Neural cell (in vitro differentiated cells): Measurements from ENCODE around the gene ANKRD60. TPM values are rescaled to one million over a fixed set of nuclear protein-coding genes. Genes with fewer than 3 reads are reported as not detected.

ENCODE experiments used
- H2AFZ ChIP-seq: fragments of 200-600, 300-800 bp; sonication (generic), shearing (Covaris generic); 2 replicates; pipeline ENCODE4 v1.6.0; 2014; ENCODE audit warnings: low read depth, mild to moderate bottlenecking, antibody characterized with exemption, low read length, moderate library complexity
- H3F3A ChIP-seq: fragments of 200-600 bp; shearing (Covaris generic); 2 replicates; pipeline ENCODE4 v1.6.1; 2016; ENCODE audit warnings: mild to moderate bottlenecking, moderate library complexity, mixed read lengths, antibody characterized with exemption, low read length; ENCODE audit not compliant: insufficient read depth, poor library complexity, severe bottlenecking
- H3K27ac ChIP-seq: fragments of 200-600, 300-800 bp; sonication (generic), shearing (Covaris generic); 2 replicates; pipeline ENCODE4 v1.5.1; 2014; ENCODE audit warnings: mild to moderate bottlenecking, low read length, moderate library complexity
- H3K27me3 ChIP-seq: fragments of 300-800, 200-600 bp; sonication (generic), shearing (Covaris generic); 2 replicates; pipeline ENCODE4 v1.6.0; 2014; ENCODE audit warnings: mild to moderate bottlenecking, low read depth, low read length, moderate library complexity; ENCODE audit not compliant: insufficient read depth
- H3K36me3 ChIP-seq: fragments of 300-800, 200-600 bp; sonication (generic), shearing (Covaris generic); 2 replicates; pipeline ENCODE4 v1.5.1; 2014; ENCODE audit warnings: mild to moderate bottlenecking, antibody characterized with exemption, low read length, moderate library complexity; ENCODE audit not compliant: insufficient read depth
- H3K4me2 ChIP-seq: fragments of 300-800, 200-600 bp; sonication (generic), shearing (Covaris generic); 2 replicates; pipeline ENCODE4 v1.6.0; 2014; ENCODE audit warnings: mild to moderate bottlenecking, low read length
- H3K4me3 ChIP-seq: fragments of 300-800, 200-600 bp; sonication (generic), shearing (Covaris generic); 2 replicates; pipeline ENCODE4 v1.5.1; 2014; ENCODE audit warnings: mild to moderate bottlenecking, low read length, moderate library complexity
- H3K79me2 ChIP-seq: fragments of 200-600 bp; shearing (Covaris generic); replicated peaks from 2 replicates; pipeline ENCODE4 v1.6.0; 2014; ENCODE audit warnings: mild to moderate bottlenecking, low read length, moderate library complexity; ENCODE audit not compliant: insufficient read depth
- H3K9ac ChIP-seq: fragments of 300-800, 200-600 bp; sonication (generic), shearing (Covaris generic); 2 replicates; pipeline ENCODE4 v1.6.1; 2016; ENCODE audit warnings: mild to moderate bottlenecking, low read length, mixed read lengths
- H3K9me2 ChIP-seq: fragments of 200-600 bp; shearing (Covaris generic); 2 replicates; pipeline ENCODE4 v1.6.1; 2016; ENCODE audit warnings: mild to moderate bottlenecking, low read length, mixed read lengths; ENCODE audit not compliant: insufficient read depth
- H3K9me3 ChIP-seq: fragments of 200-600, 300-800 bp; sonication (generic), shearing (Covaris generic); 2 replicates; pipeline ENCODE4 v1.6.1; 2016; ENCODE audit warnings: mild to moderate bottlenecking, mixed run types, low read length, moderate library complexity, mixed read lengths
- H4K20me1 ChIP-seq: fragments of 200-600 bp; shearing (Covaris generic); 2 replicates; pipeline ENCODE4 v1.6.1; 2016; ENCODE audit warnings: mild to moderate bottlenecking, mixed run types; ENCODE audit not compliant: insufficient read depth
- EP300 ChIP-seq: fragments of 450-650 bp; conservative IDR thresholded peaks from 2 replicates; pipeline ENCODE4 v1.6.1; 2014; ENCODE audit warnings: antibody characterized with exemption, mild to moderate bottlenecking, moderate library complexity; ENCODE audit not compliant: poor library complexity, severe bottlenecking
- EZH2 ChIP-seq: fragments of 200-600, 300-800 bp; shearing (Covaris generic), sonication (generic); IDR thresholded peaks from 2 replicates; pipeline ENCODE4 v1.6.1; 2014; ENCODE audit warnings: antibody characterized with exemption, low read length, borderline replicate concordance, mild to moderate bottlenecking; ENCODE audit not compliant: insufficient read depth, poor library complexity, severe bottlenecking
- MXI1 ChIP-seq: fragments of 450-650 bp; conservative IDR thresholded peaks from 2 replicates; pipeline ENCODE4 v1.6.1; 2014; ENCODE audit warnings: antibody characterized with exemption, mild to moderate bottlenecking; ENCODE audit not compliant: poor library complexity, severe bottlenecking
- POLR2AphosphoS5 ChIP-seq: IDR thresholded peaks from 2 replicates; pipeline ENCODE4 v1.6.1; 2012
- RAD21 ChIP-seq: fragments of 450-650 bp; conservative IDR thresholded peaks from 2 replicates; pipeline ENCODE4 v1.6.1; 2014; ENCODE audit warnings: antibody characterized with exemption, mild to moderate bottlenecking, moderate library complexity
- REST ChIP-seq: IDR thresholded peaks from 2 replicates; pipeline ENCODE4 v1.6.1; 2012; ENCODE audit warnings: borderline replicate concordance
- SMC3 ChIP-seq: fragments of 450-650 bp; conservative IDR thresholded peaks from 2 replicates; pipeline ENCODE4 v1.6.1; 2014; ENCODE audit warnings: antibody characterized with exemption, mild to moderate bottlenecking, moderate library complexity; ENCODE audit not compliant: poor library complexity
- TAF1 ChIP-seq: IDR thresholded peaks from 2 replicates; pipeline ENCODE4 v1.6.1; 2012; ENCODE audit warnings: low read depth
- polyA plus RNA-seq: library from polyadenylated mRNA; depleted of rRNA; stranded (reverse); fragments of >200 nt; gene quantifications from 2 replicates; pipeline ENCODE4 v1.2.3, GENCODE V29; 2014
- TF ChIP-seq, protein P1 (sequence below): fragments of 450-650 bp; IDR thresholded peaks from 2 replicates; pipeline ENCODE4 v1.5.1; 2014; ENCODE audit warnings: antibody characterized with exemption, mild to moderate bottlenecking, moderate library complexity; ENCODE audit not compliant: poor library complexity, severe bottlenecking

Gene ANKRD60
- polyA plus RNA-seq, 1 donor from 2014 or later: not detected

GRCh38 chr20:58239216-58239615 lies 10.8 kb upstream of the ANKRD60 start:
- TF ChIP-seq RAD21 (no peak), SMC3 (no peak), POLR2AphosphoS5 (no peak), MXI1 (no peak), EP300 (no peak), EZH2 (no peak), TAF1 (no peak), REST (no peak)
- TF ChIP-seq, protein P1, sequence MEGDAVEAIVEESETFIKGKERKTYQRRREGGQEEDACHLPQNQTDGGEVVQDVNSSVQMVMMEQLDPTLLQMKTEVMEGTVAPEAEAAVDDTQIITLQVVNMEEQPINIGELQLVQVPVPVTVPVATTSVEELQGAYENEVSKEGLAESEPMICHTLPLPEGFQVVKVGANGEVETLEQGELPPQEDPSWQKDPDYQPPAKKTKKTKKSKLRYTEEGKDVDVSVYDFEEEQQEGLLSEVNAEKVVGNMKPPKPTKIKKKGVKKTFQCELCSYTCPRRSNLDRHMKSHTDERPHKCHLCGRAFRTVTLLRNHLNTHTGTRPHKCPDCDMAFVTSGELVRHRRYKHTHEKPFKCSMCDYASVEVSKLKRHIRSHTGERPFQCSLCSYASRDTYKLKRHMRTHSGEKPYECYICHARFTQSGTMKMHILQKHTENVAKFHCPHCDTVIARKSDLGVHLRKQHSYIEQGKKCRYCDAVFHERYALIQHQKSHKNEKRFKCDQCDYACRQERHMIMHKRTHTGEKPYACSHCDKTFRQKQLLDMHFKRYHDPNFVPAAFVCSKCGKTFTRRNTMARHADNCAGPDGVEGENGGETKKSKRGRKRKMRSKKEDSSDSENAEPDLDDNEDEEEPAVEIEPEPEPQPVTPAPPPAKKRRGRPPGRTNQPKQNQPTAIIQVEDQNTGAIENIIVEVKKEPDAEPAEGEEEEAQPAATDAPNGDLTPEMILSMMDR: no peak
- Histone ChIP-seq H4K20me1 (no peaks in the 10 kb centered on the region), H3K4me2 (no peak overlapping the region), H3K79me2 (no peaks in the 10 kb centered on the region), H3K27me3 (peaks cover 10% of the 10 kb centered on the region), H3K9me2 (no peaks in the 10 kb centered on the region), H3K27ac (no peak overlapping the region), H3K9ac (no peak overlapping the region), H3F3A (no peaks in the 10 kb centered on the region), H2AFZ (no peak overlapping the region), H3K4me3 (no peak overlapping the region), H3K36me3 (no peaks in the 10 kb centered on the region), H3K9me3 (no peaks in the 10 kb centered on the region)

DNA sequence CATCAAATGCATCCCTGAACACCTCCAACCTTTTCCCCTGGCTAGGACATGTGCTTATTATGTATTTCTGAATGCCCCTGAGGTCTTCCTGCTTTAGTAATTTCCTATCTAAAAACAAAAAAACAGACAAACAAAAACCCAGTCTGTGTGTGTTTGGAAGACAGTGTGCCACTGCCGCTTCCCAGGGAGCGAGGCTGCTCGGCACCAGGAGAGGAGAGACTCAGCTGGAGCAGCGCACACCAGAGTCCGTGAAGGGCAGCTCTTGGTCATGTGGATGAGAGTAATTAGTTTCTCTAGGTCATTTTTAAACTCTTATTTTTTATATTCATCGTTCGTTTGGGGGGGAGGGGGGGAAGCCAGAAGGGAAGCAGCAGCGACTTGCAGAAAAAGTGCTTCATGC lies 10.0 kb upstream of the ANKRD60 start:
- peaks cover 10% of the 10 kb centered on the region for H3K27me3 ChIP-seq
- no peak overlapping the region for H3K4me2 ChIP-seq
- H3F3A ChIP-seq: no peaks in the 10 kb centered on the region
- no peaks in the 10 kb centered on the region for H3K36me3 ChIP-seq
- H3K27ac ChIP-seq: no peak overlapping the region
- no peaks in the 10 kb centered on the region for H3K79me2 ChIP-seq
- TF ChIP-seq EZH2 (no peak), RAD21 (no peak), TAF1 (no peak), MXI1 (no peak)
- H2AFZ ChIP-seq: no peak overlapping the region
- H3K4me3 ChIP-seq: no peak overlapping the region
- H3K9me2 ChIP-seq: no peaks in the 10 kb centered on the region
- H4K20me1 ChIP-seq: no peaks in the 10 kb centered on the region
- H3K9ac ChIP-seq: no peak overlapping the region
- H3K9me3 ChIP-seq: no peaks in the 10 kb centered on the region
